Spleen (tissue), 7 donors: ENCODE data around the gene BCAS4.
A peak's percentile ranks its signal among the peaks of the same experiment; 100 is the strongest.

Source experiments
- CTCF ChIP-seq, 11 experiments: fragments of 200-600 bp in 7 of 11; fragments of 450-650 bp in 4 of 11; sonication (generic) in 4 of 11; IDR thresholded peaks in 8 of 11; conservative IDR thresholded peaks in 3 of 11; 1 replicate in 7 of 11; 2 replicates in 4 of 11; pipeline versions ENCODE4 v1.4.0 to v1.8.0; 2016 to 2021; ENCODE audit warnings: antibody characterized with exemption in 11 of 11, inconsistent platforms in 4 of 11, mild to moderate bottlenecking in 1 of 11
- POLR2AphosphoS5 ChIP-seq, 3 donors: sonication (generic); formaldehyde crosslinking; IDR thresholded peaks; one replicate each; pipeline ENCODE4 v1.5.1; 2017; ENCODE audit warnings: antibody characterized with exemption in 3 of 3
- donor health status: DM: no; HTN: no; CAD: no; lungs with moderate emphysema.
- donor health status: DM: no; HTN: no; CAD: no.
- donor health status: DM: no; HTN: no; CAD: no.

- peak in 2 of 3 donors; percentile 54 to 55 for TF ChIP-seq POLR2AphosphoS5 (IDR thresholded peaks at IDR 0.05)
- TF ChIP-seq CTCF (IDR thresholded peaks at IDR 0.05 in 8 of 11, conservative IDR thresholded peaks at IDR 0.05 in 3 of 11): no peak
Measured at GRCh38 chr20:50837532-50838321, 42.9 kb downstream of the BCAS4 start.
